Activated CD4-positive, alpha-beta T cell treated with anti-CD3 and anti-CD28 coated beads, Interleukin-2, amount 10 ng/mL, durations not matched to agents 24 days and 14 days (primary cell): ENCODE measurements around the gene ANKMY1. TPM values are rescaled to one million over a fixed set of nuclear protein-coding genes. Genes with fewer than 3 reads are reported as not detected.

Source experiments
- DNase-seq: peaks from one replicate; pipeline ENCODE4 v3.0.0; 2022
- H3K27ac Mint-ChIP-seq: one replicate; pipeline ENCODE4 v1.8.0; 2022; ENCODE audit warnings: mild to moderate bottlenecking, mixed read lengths
- H3K27me3 Mint-ChIP-seq: one replicate; pipeline ENCODE4 v1.8.0; 2022; ENCODE audit warnings: mixed read lengths
- H3K36me3 Mint-ChIP-seq: one replicate; pipeline ENCODE4 v1.8.0; 2022; ENCODE audit warnings: low read depth, mild to moderate bottlenecking, mixed read lengths
- H3K4me1 Mint-ChIP-seq: one replicate; pipeline ENCODE4 v1.8.0; 2021; ENCODE audit warnings: mixed read lengths
- H3K4me3 Mint-ChIP-seq: one replicate; pipeline ENCODE4 v1.8.0; 2022; ENCODE audit warnings: mild to moderate bottlenecking, moderate library complexity, mixed read lengths
- H3K9me3 Mint-ChIP-seq: one replicate; pipeline ENCODE4 v1.8.0; 2021; ENCODE audit warnings: mixed read lengths
- intact Hi-C: fragments of 100-400 bp; cut with micrococcal nuclease; formaldehyde crosslinking; loops from one replicate; pipeline ENCODE4 v1.15.1; 2023
- total RNA-seq: library from RNA; stranded (reverse); gene quantifications from 2 replicates; pipeline ENCODE4 v1.2.3, GENCODE V29; 2022

ANKMY1 gene
- total RNA-seq, 1 donor from 2014 or later: 24.8 TPM

GRCh38 chr2:240589375-240589774 lies 31.6 kb upstream of the ANKMY1 start:
- intact Hi-C loops: loop anchor here (5.0 to 10.0 kb wide), 2 partner anchors 115 to 918 kb away; partner anchors contain the start of gene STK25
- Mint-ChIP-seq H3K27ac (no peak overlapping the region), H3K4me3 (no peak overlapping the region), H3K27me3 (no peaks in the 10 kb centered on the region), H3K4me1 (peaks cover 26% of the 10 kb centered on the region), H3K36me3 (peaks cover 17% of the 10 kb centered on the region), H3K9me3 (no peaks in the 10 kb centered on the region)
- DNase-seq: no peak

GRCh38 chr2:240588669-240589068 lies 30.9 kb upstream of the ANKMY1 start:
- Mint-ChIP-seq H3K4me1 (peaks cover 28% of the 10 kb centered on the region), H3K4me3 (peak overlapping the region; percentile 79), H3K27ac (peak overlapping the region; percentile 70), H3K36me3 (peaks cover 17% of the 10 kb centered on the region), H3K27me3 (no peaks in the 10 kb centered on the region), H3K9me3 (no peaks in the 10 kb centered on the region)
- no peak for DNase-seq
- intact Hi-C loops: loop anchor here (5.0 to 10.0 kb wide), 2 partner anchors 116 to 919 kb away; partner anchors contain the start of gene STK25

GRCh38 chr2:240588006-240588655 lies 30.3 kb upstream of the ANKMY1 start:
- H3K27ac Mint-ChIP-seq: peak overlapping the region; percentile 70

GRCh38 chr2:240586919-240587800 lies 29.4 kb upstream of the ANKMY1 start:
- Mint-ChIP-seq H3K27me3 (no peaks in the 10 kb centered on the region), H3K27ac (peak overlapping the region; percentile 87), H3K9me3 (no peaks in the 10 kb centered on the region), H3K36me3 (peaks cover 15% of the 10 kb centered on the region), H3K4me1 (peaks cover 32% of the 10 kb centered on the region), H3K4me3 (peak overlapping the region; percentile 79)
- intact Hi-C loops: loop anchor here (1.0 to 10.0 kb wide), 5 partner anchors 21 to 920 kb away; partner anchors contain the start of genes DUSP28 and STK25
- peak; percentile 91 for DNase-seq

More at GRCh38 chr2:240588006-240588655, 30.3 kb upstream of the ANKMY1 start:
- peak overlapping the region; percentile 79 for H3K4me3 Mint-ChIP-seq
- intact Hi-C loops: loop anchor here (5.0 to 10.0 kb wide), 2 partner anchors 117 to 919 kb away; partner anchors contain the start of gene STK25
- no peak for DNase-seq
- H3K36me3 Mint-ChIP-seq: peaks cover 17% of the 10 kb centered on the region
- no peaks in the 10 kb centered on the region for H3K27me3 Mint-ChIP-seq
- H3K9me3 Mint-ChIP-seq: no peaks in the 10 kb centered on the region
- H3K4me1 Mint-ChIP-seq: peaks cover 30% of the 10 kb centered on the region

GRCh38 chr2:240586198-240586918 lies 28.6 kb upstream of the ANKMY1 start, which contains the start of gene CAPN10:
CAPN10 (plus strand) TSS chr2:240586734; CDS start chr2:240586912, 178 bp downstream.
- intact Hi-C loops: loop anchor here (1.0 to 10.0 kb wide), 4 partner anchors 20 to 921 kb away; partner anchors contain the start of genes DUSP28 and STK25
- H3K4me1 Mint-ChIP-seq: peaks cover 32% of the 10 kb centered on the region
- no peaks in the 10 kb centered on the region for H3K9me3 Mint-ChIP-seq
- peak within 1 kb of the TSS; percentile 87 for H3K27ac Mint-ChIP-seq
- peak within 1 kb of the TSS; percentile 95 for H3K4me3 Mint-ChIP-seq
- H3K36me3 Mint-ChIP-seq: peaks cover 16% of the 10 kb centered on the region
- peak; percentile 99 for DNase-seq
- no peaks in the 10 kb centered on the region for H3K27me3 Mint-ChIP-seq

GRCh38 chr2:240585681-240586197 lies 28.0 kb upstream of the ANKMY1 start:
- no peak for DNase-seq
- Mint-ChIP-seq H3K4me3 (peak overlapping the region; percentile 95), H3K4me1 (peaks cover 32% of the 10 kb centered on the region), H3K36me3 (peaks cover 15% of the 10 kb centered on the region), H3K9me3 (no peaks in the 10 kb centered on the region), H3K27me3 (no peaks in the 10 kb centered on the region), H3K27ac (peak overlapping the region; percentile 87)
- intact Hi-C loops: loop anchor here (1.0 to 10.0 kb wide), 4 partner anchors 19 to 922 kb away; partner anchors contain the start of genes DUSP28 and STK25

- H3K4me1 Mint-ChIP-seq: peaks cover 33% of the 10 kb centered on the region
- H3K9me3 Mint-ChIP-seq: no peaks in the 10 kb centered on the region
- no peaks in the 10 kb centered on the region for H3K27me3 Mint-ChIP-seq
- H3K4me3 Mint-ChIP-seq: peak overlapping the region; percentile 95
- no peak for DNase-seq
- H3K36me3 Mint-ChIP-seq: peaks cover 15% of the 10 kb centered on the region
- H3K27ac Mint-ChIP-seq: peak overlapping the region; percentile 65
- intact Hi-C loops: loop anchor here (5.0 to 10.0 kb wide), 2 partner anchors 120 to 922 kb away; partner anchors contain the start of gene STK25
Measured at GRCh38 chr2:240585101-240585500, 27.3 kb upstream of the ANKMY1 start.

- Mint-ChIP-seq H3K4me3 (peak overlapping the region; percentile 95), H3K4me1 (peaks cover 39% of the 10 kb centered on the region), H3K36me3 (peaks cover 20% of the 10 kb centered on the region), H3K27ac (peak overlapping the region; percentile 27), H3K27me3 (no peaks in the 10 kb centered on the region), H3K9me3 (no peaks in the 10 kb centered on the region)
- DNase-seq: peak; percentile 64
- intact Hi-C loops: loop anchor here (5.0 to 10.0 kb wide), 2 partner anchors 120 to 923 kb away; partner anchors contain the start of gene STK25
Measured at GRCh38 chr2:240584486-240585031, 26.8 kb upstream of the ANKMY1 start.

GRCh38 chr2:240583774-240584173 lies 26.0 kb upstream of the ANKMY1 start:
- Mint-ChIP-seq H3K4me1 (peaks cover 39% of the 10 kb centered on the region), H3K4me3 (no peak overlapping the region), H3K36me3 (peaks cover 20% of the 10 kb centered on the region), H3K9me3 (no peaks in the 10 kb centered on the region), H3K27me3 (no peaks in the 10 kb centered on the region), H3K27ac (no peak overlapping the region)
- intact Hi-C loops: loop anchor here (10.0 kb wide), 1 partner anchor 121 kb away; no protein-coding TSS in a partner anchor
- DNase-seq: no peak

GRCh38 chr2:240582781-240583180 lies 25.0 kb upstream of the ANKMY1 start:
- Mint-ChIP-seq H3K4me3 (no peak overlapping the region), H3K4me1 (peaks cover 31% of the 10 kb centered on the region), H3K36me3 (peaks cover 20% of the 10 kb centered on the region), H3K27ac (no peak overlapping the region), H3K9me3 (no peaks in the 10 kb centered on the region), H3K27me3 (no peaks in the 10 kb centered on the region)
- DNase-seq: no peak
- intact Hi-C loops: loop anchor here (10.0 kb wide), 1 partner anchor 122 kb away; no protein-coding TSS in a partner anchor

- peaks cover 20% of the 10 kb centered on the region for H3K36me3 Mint-ChIP-seq
- H3K27me3 Mint-ChIP-seq: no peaks in the 10 kb centered on the region
- H3K27ac Mint-ChIP-seq: no peak overlapping the region
- peaks cover 25% of the 10 kb centered on the region for H3K4me1 Mint-ChIP-seq
- H3K4me3 Mint-ChIP-seq: no peak overlapping the region
- H3K9me3 Mint-ChIP-seq: no peaks in the 10 kb centered on the region
- DNase-seq: no peak
- intact Hi-C loops: loop anchor here (10.0 kb wide), 1 partner anchor 123 kb away; no protein-coding TSS in a partner anchor
Measured at GRCh38 chr2:240581811-240582210, 24.0 kb upstream of the ANKMY1 start.

GRCh38 chr2:240579771-240580614 lies 22.2 kb upstream of the ANKMY1 start:
- peak; percentile 87 for DNase-seq
- Mint-ChIP-seq H3K36me3 (peaks cover 22% of the 10 kb centered on the region), H3K4me3 (no peak overlapping the region), H3K9me3 (no peaks in the 10 kb centered on the region), H3K4me1 (peaks cover 23% of the 10 kb centered on the region), H3K27ac (peak overlapping the region; percentile 68), H3K27me3 (no peaks in the 10 kb centered on the region)
- intact Hi-C loops: loop anchor here (10.0 kb wide), 1 partner anchor 125 kb away; no protein-coding TSS in a partner anchor
